Mammary epithelial cell (primary cell): ENCODE measurements around the gene MYCN.

Experiments used
- CTCF ChIP-seq, 2 donors: IDR thresholded peaks in 1 of 2; conservative IDR thresholded peaks in 1 of 2; 2 replicates each; pipeline ENCODE4 v1.5.1; 2011 to 2012; ENCODE audit warnings: inconsistent platforms in 2 of 2, low read length in 2 of 2, mild to moderate bottlenecking in 2 of 2, control low read depth in 1 of 2, low read depth in 1 of 2; ENCODE audit not compliant: insufficient read depth in 1 of 2; ENCODE audit errors: extremely low read depth in 1 of 2
- EZH2 ChIP-seq: IDR thresholded peaks from 2 replicates; pipeline ENCODE4 v1.6.1; 2012; ENCODE audit warnings: low read length, inconsistent platforms, borderline replicate concordance

GRCh38 chr2:15940661-15941480, 521 bp downstream of the MYCN start:
- TF ChIP-seq CTCF (conservative IDR thresholded peaks at IDR 0.05 in 1 of 2, IDR thresholded peaks at IDR 0.05 in 1 of 2; ENCODE audit: extremely low read depth in 1 of 2, insufficient read depth in 1 of 2, low read depth in 1 of 2, low read length in 2 of 2) (no peak), EZH2 (peak; percentile 74)
